Hippocampal formation (tissue), 2 donors: ENCODE data around the gene RABL6.
A peak's percentile ranks its signal among the peaks of the same experiment; 100 is the strongest.
"Not testable (repeated sequence)": the region's sequence is repeated elsewhere in the genome, so short reads cannot be mapped to it uniquely, and the experiment has no call there.

Source experiments
- DNase-seq, 2 donors: peaks; one replicate each; lab custom pipeline; 2025; lab: John Stamatoyannopoulos, UW

Gene RABL6

GRCh38 chr9:136857581-136858412 lies 50.0 kb downstream of the RABL6 start:
- no peak for DNase-seq

DNA sequence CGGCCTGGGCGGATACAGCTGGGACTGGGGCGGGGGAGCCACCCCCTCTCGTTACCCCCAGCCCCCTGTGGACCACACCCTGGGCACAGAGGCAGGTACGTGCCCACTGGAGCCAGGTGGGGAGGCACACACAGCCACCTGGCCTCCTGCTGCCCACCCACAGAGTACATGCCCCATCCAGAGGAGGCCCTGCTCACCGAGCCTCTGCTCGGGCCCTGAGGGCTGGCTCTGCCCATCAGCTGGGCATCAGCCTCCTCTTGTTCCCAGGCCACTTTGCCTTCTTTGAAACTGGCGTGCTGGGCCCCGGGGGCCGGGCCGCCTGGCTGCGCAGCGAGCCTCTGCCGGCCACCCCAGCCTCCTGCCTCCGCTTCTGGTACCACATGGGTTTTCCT lies 50.7 kb downstream of the RABL6 start:
- DNase-seq: no peak

- DNase-seq: peak in 1 of 2 donors; percentile 42
Measured at GRCh38 chr9:136858844-136859757, 51.4 kb downstream of the RABL6 start.

- DNase-seq: no peak
Measured at GRCh38 chr9:136860529-136860928, 52.8 kb downstream of the RABL6 start.

- DNase-seq: no peak
Measured at GRCh38 chr9:136860933-136861873, 53.5 kb downstream of the RABL6 start.

- no peak for DNase-seq
Measured at GRCh38 chr9:136861874-136862457, 54.2 kb downstream of the RABL6 start.

GRCh38 chr9:136862849-136863622 lies 55.3 kb downstream of the RABL6 start:
- DNase-seq: no peak

- no peak for DNase-seq
Measured at GRCh38 chr9:136863623-136864273, 56.0 kb downstream of the RABL6 start.

- no peak for DNase-seq
Measured at GRCh38 chr9:136865041-136865767, 57.5 kb downstream of the RABL6 start.

DNA sequence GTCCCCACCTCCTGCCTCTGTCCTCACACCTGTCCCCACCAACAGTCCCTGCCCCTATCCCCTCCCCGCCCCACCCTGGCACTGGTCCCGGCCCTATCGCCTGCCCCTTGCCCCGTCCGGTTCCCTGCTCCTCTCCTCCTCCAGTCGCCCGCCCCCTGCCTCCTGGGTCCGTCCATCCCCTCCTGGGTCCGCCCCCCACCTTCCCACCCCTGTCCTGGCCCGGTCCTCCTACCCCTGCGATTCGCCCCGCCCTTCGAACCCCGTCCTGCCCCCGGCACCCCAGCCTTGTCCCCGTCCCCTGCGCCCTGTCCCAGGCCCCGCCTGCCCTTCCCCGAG lies 58.0 kb downstream of the RABL6 start:
- DNase-seq: no peak

DNA sequence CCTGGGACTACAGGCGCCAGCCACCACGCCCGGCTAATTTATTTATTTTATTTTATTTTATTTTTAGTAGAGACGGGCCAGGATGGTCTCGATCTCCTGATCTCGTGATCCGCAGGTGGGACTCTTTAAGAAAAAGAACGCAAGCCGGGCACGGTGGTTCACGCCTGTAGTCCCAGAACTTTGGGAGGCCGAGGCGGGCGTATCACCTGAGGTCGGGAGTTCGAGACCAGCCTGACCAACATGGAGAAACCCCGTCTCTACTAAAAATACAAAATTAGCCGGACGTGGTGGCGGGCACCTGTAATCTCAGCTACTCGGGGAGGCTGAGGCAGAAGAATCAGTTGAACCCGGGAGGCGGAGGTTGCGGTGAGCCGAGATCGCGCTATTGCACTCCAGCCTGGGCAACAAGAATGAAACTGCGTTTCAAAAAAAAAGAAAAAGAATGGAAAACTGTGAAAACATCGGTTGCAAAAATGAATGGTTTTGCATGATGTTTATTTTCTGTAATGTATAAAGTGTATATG lies 59.2 kb downstream of the RABL6 start:
- DNase-seq: not testable (repeated sequence)

DNA sequence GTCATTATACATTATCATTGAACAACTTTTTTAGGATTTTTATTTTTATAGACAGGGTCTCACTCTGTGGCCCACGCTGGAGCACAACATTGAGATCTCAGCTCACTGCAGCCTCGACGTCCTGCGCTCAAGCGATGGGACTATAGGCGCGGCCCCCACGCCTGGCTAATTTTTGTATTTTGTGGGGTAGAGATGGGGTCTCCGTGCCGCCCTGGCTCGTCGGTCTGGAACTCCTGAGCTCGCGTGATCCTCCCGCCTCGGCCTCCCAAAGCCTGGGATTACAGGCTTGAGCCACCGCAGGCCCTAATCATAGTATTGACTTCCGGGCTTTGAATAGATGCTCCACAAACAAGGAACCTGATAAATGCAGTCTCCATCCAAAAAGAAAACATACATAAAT lies 59.7 kb downstream of the RABL6 start:
- DNase-seq: no peak

DNA sequence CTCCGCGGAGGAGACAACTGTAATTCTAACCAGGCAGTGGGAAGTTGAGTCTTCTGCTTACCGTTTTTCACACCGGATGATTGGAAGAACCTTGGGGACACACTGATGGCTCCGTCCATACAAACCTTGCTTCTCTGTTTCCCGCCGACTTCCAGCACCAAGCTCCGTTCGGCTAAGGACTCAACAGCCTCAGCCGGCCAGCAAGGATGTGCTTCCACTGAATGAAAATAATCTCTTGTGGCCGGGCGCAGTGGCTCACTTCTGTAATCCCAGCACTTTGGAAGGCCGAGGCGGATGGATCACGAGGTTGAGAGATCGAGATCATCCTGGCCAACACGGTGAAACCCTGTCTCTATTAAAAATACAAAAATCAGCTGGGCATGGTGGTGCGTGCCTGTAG lies 60.2 kb downstream of the RABL6 start:
- DNase-seq: no peak

- no peak for DNase-seq
Measured at GRCh38 chr9:136868644-136869043, 60.9 kb downstream of the RABL6 start.

GRCh38 chr9:136869611-136870010 lies 61.9 kb downstream of the RABL6 start:
- not testable (repeated sequence) for DNase-seq

GRCh38 chr9:136875155-136875554 lies 67.4 kb downstream of the RABL6 start:
- DNase-seq: no peak

GRCh38 chr9:136876476-136876875 lies 68.7 kb downstream of the RABL6 start:
- DNase-seq: no peak

DNA sequence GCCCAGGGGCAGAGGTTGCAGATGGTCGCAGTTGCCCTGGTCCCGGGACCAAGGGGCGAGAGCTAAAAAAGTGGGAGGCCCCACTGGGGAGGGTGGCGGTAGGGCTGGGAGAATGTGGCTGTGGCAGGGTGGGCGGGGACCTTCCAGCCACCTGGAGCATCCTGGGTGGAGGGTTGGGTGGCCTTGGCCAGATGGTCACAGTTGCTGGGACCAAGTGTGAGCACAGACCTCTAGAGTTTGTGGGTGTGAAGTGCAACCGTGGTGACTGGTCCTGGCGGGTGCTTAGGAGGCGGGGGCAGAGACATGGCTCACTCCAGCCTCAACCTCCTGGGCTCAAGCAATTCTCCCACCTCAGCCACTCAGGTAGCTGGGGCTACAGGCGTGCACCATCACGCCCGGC lies 72.9 kb downstream of the RABL6 start:
- DNase-seq: no peak

DNA sequence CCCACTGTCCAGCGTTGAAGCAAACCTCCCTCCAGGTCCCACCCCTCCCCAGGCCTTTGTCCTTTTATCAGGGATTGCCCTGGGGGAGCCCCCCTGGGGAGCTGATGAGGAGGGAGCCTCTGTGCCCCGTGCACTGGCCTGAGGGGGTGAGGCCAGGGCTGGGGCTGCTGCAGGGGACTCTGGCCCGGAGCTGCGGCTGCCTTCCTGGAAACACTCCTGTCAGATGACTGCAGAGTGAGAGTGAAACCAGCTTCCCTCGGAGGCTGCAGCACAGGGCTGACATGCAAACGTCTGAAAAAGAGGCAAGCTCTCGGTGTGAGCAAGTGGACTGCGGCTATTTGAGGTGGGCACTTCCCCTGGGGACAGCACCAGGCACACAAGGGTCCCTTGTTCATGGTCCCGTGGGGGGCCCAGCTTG lies 74.0 kb downstream of the RABL6 start:
- peak in 1 of 2 donors; percentile 10 for DNase-seq
